ENCODE results near the gene PPARGC1A.

PPARGC1A gene

GRCh38 chr4:23884261-23884660 lies 5.6 kb downstream of the PPARGC1A start:
- no peak for DNase-seq
- intact Hi-C loops (cut with DNase I) = no loop called here

- DNase-seq = no peak
- intact Hi-C loops (cut with DNase I) = no loop called here
These were observed 6.8 kb downstream of the PPARGC1A start for GRCh38 chr4:23882976-23883531.

DNA sequence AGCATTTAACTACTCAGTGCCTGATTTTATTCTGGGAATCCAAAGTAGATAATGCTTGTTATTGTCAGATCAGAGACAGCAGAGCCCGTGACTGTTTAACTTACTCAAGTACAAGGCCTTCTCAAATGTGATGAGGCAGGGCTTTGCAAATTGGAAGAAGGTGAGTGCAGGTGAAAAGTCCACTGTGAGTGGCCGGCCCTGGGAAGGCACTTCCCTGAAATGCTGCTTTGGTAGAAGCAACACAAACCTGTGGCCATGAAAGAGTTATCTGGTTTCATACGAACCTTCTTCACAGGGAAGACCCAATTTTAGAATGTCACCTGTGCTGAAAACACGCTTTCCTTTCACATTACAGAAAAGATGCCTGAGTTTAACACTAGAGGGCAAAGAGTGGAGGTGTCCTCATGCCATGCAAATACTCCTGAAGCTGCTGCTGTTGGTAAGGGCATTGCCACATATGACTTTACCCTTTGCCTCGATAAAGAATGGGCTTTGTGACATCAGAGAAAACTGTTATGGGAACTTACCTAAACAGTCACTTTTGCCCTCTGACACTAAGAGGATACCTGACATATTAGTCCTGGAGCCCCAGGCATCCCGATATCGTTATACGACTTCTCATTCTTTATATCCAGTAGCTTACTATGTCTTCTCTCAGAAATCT lies 8.0 kb downstream of the PPARGC1A start:
- intact Hi-C loops (cut with DNase I) = no loop called here
- peak in 1 of 42 donors; percentile 13 for DNase-seq

DNA sequence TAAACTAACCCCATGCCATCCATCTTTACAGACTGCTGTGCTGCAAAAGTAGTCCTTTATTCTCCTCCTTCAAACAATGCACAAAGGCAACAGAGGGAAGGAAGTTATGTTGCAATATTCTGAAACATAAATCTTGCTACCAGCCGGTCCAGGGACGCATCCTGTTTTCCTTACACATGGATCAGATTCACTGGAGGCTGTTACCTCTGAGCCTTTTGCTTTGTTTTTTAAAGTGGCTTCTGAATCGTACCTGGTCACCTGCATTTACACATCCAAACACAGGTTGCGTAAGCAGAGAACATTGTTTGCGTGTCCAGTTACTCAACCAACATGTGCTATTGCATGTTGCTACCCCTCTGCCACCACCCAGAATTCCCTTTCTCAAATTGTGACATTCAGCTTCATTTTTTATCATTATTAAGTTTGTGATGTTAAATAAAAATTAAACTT lies 8.8 kb downstream of the PPARGC1A start:
- no peak for DNase-seq
- intact Hi-C loops (cut with DNase I) = no loop called here

DNA sequence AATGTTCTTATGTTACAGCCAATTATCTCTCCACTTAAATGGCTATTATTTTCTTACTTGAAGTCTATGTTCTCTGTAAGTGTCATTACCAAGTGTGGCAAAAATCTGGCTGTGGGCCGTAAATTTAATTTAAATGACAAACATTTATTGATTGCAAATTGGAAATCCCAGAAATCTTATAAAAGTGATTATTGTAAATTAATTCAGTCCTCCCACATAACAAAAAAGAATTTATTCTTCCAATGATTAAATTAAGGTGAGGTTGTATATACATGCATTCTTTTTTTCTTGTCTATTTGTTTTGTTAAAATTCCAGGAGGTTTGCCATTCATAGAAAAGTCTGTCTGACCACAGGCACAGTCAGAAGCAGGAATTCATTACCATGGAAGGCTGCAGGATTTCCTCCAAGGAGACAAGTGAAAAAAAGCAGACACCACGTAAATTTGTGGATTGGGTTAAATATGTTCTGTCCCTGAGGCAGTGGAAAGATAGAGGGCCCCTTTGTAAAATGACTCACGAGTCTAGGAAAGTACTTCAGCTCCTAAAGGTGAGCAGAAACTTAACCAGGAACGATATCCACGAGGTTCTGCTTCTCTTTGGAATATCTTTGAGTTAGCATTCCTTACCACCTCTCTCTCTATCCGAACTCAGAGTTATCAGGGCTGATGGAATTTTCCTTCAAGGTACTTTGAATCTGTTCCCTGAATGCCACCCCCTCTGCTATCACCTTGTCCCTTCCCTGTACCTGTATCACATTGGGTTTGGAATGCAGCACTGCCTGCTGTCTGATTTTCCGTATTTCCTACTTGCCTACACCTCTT lies 10.7 kb downstream of the PPARGC1A start:
- intact Hi-C loops (cut with DNase I) = no loop called here
- DNase-seq = peak in 2 of 42 donors; percentile 14 to 30

DNA sequence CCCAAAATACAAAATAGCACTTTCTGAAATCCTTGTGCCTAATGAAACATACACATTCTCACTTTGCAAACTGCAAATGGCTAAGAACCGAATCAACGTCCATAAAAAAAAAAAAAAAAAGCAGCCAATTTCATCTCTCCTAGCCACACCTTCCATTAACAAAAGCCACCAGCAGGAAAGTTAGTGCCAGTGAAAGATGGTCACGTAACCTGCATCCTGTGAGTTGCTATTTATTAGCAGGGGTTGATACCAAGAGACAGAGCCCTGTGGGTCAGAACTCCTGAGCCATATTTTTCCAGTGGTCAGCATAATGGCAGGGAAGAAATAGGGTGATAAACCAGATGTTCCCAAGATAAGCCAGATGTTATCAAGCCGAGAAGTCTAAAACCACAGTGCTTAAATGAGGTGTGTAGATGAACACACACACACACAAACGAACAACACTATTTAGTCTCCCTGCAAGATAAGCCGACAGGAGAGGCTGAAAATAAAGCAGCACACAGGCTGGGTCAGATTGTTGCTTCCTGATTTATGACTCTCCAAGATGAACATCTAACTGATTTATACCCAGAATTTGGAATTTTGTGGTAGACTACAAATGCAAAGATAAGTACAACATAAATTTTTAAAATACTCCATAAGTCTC lies 11.5 kb downstream of the PPARGC1A start:
- no peak for DNase-seq

DNA sequence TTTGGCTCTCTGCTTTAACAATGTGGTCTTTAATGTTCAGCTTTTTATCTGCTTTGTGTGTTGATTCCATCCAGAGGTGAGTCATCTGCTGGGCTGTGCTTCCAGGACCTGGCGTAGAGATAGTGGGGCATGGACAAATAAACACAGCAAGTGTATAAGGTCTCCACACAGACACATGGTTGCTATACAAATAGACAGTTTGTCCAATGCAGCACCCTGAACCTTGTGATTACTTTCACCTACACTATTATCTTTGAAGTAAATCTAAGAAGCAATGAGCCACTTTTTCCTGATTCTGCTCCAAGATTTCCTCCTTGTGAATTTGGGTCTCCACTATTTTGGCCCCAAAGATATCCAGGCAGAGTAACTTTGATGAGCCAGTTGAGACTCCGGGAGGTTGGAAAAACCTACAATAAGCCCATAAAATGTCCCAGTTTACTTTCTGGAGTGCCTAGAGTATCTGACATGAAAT lies 12.1 kb downstream of the PPARGC1A start:
- intact Hi-C loops (cut with DNase I) = no loop called here
- no peak for DNase-seq

More for the DNA sequence above, 11.5 kb downstream of the PPARGC1A start:
- intact Hi-C loops (cut with DNase I) = no loop called here

DNA sequence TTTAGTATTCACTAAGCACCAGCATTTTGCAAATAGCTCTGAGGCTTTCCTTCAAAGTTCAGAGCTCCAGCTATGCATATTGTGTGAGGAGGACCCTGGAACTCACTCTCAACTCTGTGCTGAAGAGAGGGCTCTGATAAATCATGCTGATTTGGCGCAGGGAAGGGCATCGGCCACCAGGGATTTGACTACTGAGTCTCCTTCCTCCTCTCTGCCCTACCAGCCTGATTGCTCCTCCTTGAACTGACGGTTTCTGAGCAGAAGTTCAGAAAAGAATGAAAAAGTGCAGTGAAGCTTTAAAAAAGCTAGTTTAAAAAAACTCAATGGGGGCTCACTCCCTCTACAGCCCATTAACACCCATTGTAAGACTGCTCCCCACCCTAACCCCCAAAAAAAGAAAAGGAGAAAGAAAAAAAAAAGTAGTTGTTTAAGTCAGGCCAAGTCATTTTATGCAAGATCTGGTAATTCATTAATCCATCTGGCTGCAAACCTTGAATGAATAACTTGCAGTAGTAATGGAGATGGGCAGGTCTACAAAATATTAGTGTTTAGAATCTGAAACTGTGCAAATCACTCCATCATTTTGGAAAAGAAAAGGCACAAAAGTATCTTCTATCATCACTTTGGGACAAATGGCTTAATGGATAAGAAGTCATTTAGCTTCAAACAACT lies 13.3 kb downstream of the PPARGC1A start:
- intact Hi-C loops (cut with DNase I) = no loop called here
- no peak for DNase-seq

DNA sequence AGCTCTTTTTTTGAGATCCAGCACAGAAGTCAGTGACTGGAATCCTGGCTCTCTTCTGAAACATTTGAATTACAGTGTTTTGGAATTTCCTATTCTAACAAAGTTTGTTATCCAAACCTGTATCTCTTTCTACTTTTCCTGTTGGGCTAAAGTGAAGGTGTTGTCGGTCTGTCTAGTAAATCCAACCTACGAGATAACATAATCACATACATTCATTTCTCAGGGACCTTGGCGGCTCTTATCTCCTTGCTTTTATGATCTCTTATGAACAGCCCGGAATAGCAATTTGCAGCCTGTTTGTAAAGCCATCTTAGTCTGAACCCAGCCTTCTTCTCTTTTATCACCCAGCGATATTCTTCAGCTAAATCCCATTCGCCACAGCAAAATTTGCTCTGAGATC lies 14.5 kb downstream of the PPARGC1A start:
- intact Hi-C loops (cut with DNase I) = no loop called here
- no peak for DNase-seq

- no peak for DNase-seq
- intact Hi-C loops (cut with DNase I) = no loop called here
These were observed 15.3 kb downstream of the PPARGC1A start for GRCh38 chr4:23874536-23874901.

- no peak for DNase-seq
- intact Hi-C loops (cut with DNase I) = no loop called here
These were observed 15.9 kb downstream of the PPARGC1A start for GRCh38 chr4:23873717-23874535.

GRCh38 chr4:23871426-23871825 lies 18.4 kb downstream of the PPARGC1A start:
- intact Hi-C loops (cut with DNase I) = no loop called here
- DNase-seq = no peak

- intact Hi-C loops (cut with DNase I) = no loop called here
- no peak for DNase-seq
These were observed 23.3 kb downstream of the PPARGC1A start for GRCh38 chr4:23866450-23867075.

- DNase-seq = no peak
- intact Hi-C loops (cut with DNase I) = no loop called here
These were observed 27.9 kb downstream of the PPARGC1A start for GRCh38 chr4:23861897-23862296.

DNA sequence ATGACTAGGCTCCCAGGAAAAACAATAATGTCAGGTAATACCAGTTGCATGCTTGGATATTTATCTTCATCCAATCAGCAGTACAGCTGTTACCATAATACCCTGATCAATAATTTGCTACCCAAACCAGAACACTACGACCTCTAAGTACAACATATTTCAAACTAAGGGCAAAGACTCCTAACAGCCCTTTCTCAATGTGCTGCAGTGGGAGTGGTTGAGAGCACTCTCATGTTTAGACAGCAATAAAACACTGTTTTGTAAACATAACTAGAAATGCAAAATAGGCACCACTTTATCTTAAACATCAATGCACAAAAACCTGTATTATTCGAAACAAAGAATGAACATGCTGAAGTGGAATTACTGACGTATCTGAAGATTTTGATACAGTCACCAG lies 28.9 kb downstream of the PPARGC1A start:
- intact Hi-C loops (cut with DNase I) = no loop called here

GRCh38 chr4:23857367-23857959 lies 32.4 kb downstream of the PPARGC1A start:
- peak in 6 of 42 donors; percentile 16 to 65 (median 31) for DNase-seq
- intact Hi-C loops (cut with DNase I) = no loop called here

More for the DNA sequence above, 28.9 kb downstream of the PPARGC1A start:
- DNase-seq = no peak

DNA sequence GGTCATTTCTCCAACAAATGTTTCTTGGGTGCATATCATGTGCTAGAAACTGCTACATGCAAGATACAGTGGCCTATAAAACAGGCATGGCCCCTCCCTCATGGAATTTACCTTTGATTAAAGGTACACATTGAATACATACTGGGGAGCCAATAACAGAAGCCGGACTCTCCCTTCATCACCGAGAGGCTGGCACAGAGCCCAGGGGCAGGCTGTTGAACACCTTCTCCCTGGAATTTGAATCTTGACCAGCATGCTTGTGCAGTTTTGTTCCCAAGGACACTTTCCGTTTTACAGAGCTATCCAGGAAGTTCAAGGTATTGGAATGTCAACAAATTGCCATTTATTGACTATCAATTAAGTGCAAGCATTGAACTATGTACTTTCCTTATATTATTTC lies 33.2 kb downstream of the PPARGC1A start:
- intact Hi-C loops (cut with DNase I) = no loop called here
- DNase-seq = peak in 8 of 42 donors; percentile 19 to 47 (median 28)

All from head of caudate nucleus (tissue), 42 donors.